ENCODE data around the gene NHLRC4.

- TF ChIP-seq CTCF (conservative IDR thresholded peaks at IDR 0.05 in 1 of 2, IDR thresholded peaks at IDR 0.05 in 1 of 2; ENCODE audit: low read depth in 1 of 2, low read length in 2 of 2) (no peak), EZH2 (IDR thresholded peaks at IDR 0.05; ENCODE audit: low read length, missing control alignments) (no peak)
Observed at GRCh38 chr16:616733-617586, 50.2 kb downstream of the NHLRC4 start.
